Aorta (tissue), 5 donors: ENCODE measurements around the gene DOCK3. TPM values are rescaled to one million over a fixed set of nuclear protein-coding genes. Genes with fewer than 3 reads are reported as not detected.

ENCODE experiments used
- ATAC-seq: fragments of 200-7000 bp; cut with Tn5 transposase; one replicate; pipeline ENCODE4 v1.9.1; 2022; ENCODE audit warnings: moderate library complexity; ENCODE audit not compliant: low FRiP score
- DNase-seq, 2 donors: peaks; one replicate each; pipeline ENCODE4 v3.0.0-alpha.2; 2020
- H3K27ac ChIP-seq, 2 donors: one replicate each; pipeline ENCODE4 v1.5.1; 2013; ENCODE audit warnings: low read length in 2 of 2, mild to moderate bottlenecking in 2 of 2, moderate library complexity in 2 of 2, control low read depth in 1 of 2, inconsistent platforms in 1 of 2, low read depth in 1 of 2
- H3K27me3 ChIP-seq, 2 donors: one replicate each; pipeline ENCODE4 v1.6.1; 2013; ENCODE audit warnings: control low read depth in 1 of 2, low read length in 1 of 2, mild to moderate bottlenecking in 1 of 2, moderate library complexity in 1 of 2; ENCODE audit not compliant: insufficient read depth in 2 of 2, control insufficient read depth in 1 of 2
- H3K36me3 ChIP-seq, 2 donors: one replicate each; pipeline ENCODE4 v1.6.1; 2013; ENCODE audit warnings: control low read depth in 1 of 2, low read length in 1 of 2, mild to moderate bottlenecking in 1 of 2; ENCODE audit not compliant: insufficient read depth in 2 of 2, control insufficient read depth in 1 of 2
- H3K4me1 ChIP-seq, 2 donors: one replicate each; pipeline ENCODE4 v1.6.1; 2013; ENCODE audit warnings: low read length in 2 of 2, control low read depth in 1 of 2, mild to moderate bottlenecking in 1 of 2, moderate library complexity in 1 of 2; ENCODE audit not compliant: insufficient read depth in 2 of 2, control insufficient read depth in 1 of 2
- H3K4me3 ChIP-seq, 2 donors: one replicate each; pipeline ENCODE4 v1.5.1; 2013; ENCODE audit warnings: low read length in 2 of 2, control low read depth in 1 of 2, mild to moderate bottlenecking in 1 of 2
- H3K9me3 ChIP-seq: one replicate; pipeline ENCODE4 v1.6.1; 2013; ENCODE audit warnings: mild to moderate bottlenecking, low read length; ENCODE audit not compliant: control insufficient read depth
- WGBS, 2 donors: extraction: QIAGEN DNeasy Blood & Tissue Kit; methylation state at CpG; one replicate each; pipeline ENCODE4 v1.1.7; 2013; 5-methylcytosine and 5-hydroxymethylcytosine counted together
- intact Hi-C, 2 donors: fragments of 100-400 bp; cut with DNase I; formaldehyde crosslinking; loops; one replicate each; pipeline versions ENCODE4 v1.14.2 to v1.15.0; 2022
- polyA plus RNA-seq, 2 donors: library from polyadenylated mRNA; stranded (reverse); fragments of 200-250 nt; gene quantifications; one replicate each; pipeline ENCODE4 v1.2.3, GENCODE V29; 2013
- total RNA-seq, 2 donors: library from RNA; stranded (reverse); fragmentation: NEBNext Ultra II Directional; extraction: Animal tissue kit (Norgen Biotek cat#: 25700); gene quantifications; one replicate each; pipeline ENCODE4 v1.2.1, GENCODE V29; 2021
- donor health status: healthy with polysubstance abuse.
- donor health status: Bipolar disorder and iron deficiency.
- donor health status: DM: no; HTN: no; CAD: no.
- donor health status: DM: no; HTN: no; CAD: no.
- donor health status: DM: yes; HTN: yes; CAD: no.

The DOCK3 gene
- total and polyA plus RNA-seq, 4 donors = 0.31 to 0.97 (median 0.55) TPM

- DNase-seq (peak; percentile 99), ATAC-seq (peak; percentile 98)
- Histone ChIP-seq H3K27me3 (no peaks in the 10 kb centered on the region), H3K36me3 (peaks cover 1 to 4% of the 10 kb centered on the region in 2 donors), H3K27ac (peak within 1 kb of the TSS; percentile 43 to 85), H3K4me1 (peaks cover 0 to 2% of the 10 kb centered on the region in 2 donors), H3K4me3 (peak within 1 kb of the TSS; percentile 75 to 96), H3K9me3 (no peaks in the 10 kb centered on the region)
- intact Hi-C loops = loop anchor here (2.0 to 10.0 kb wide), 5 partner anchors 42 to 1036 kb away; partner anchors contain the start of genes CYB561D2 (in 1 of the 2), NPRL2 (in 1 of the 2), TEX264 (in 1 of the 2) and TMEM115 (in 1 of the 2)
- WGBS, 2 donors = 0% methylated on average over 63 to 83 of the region's 83 CpGs
Measured at GRCh38 chr3:51391075-51391565, 716.4 kb downstream of the DOCK3 start, which contains the start of gene RBM15B. TSS of gene RBM15B (plus strand) at chr3:51391285. CDS start at chr3:51391400, 115 bp downstream.

GRCh38 chr3:51391566-51392354 is 717.0 kb downstream of the DOCK3 start:
- Histone ChIP-seq H3K27me3 (no peaks in the 10 kb centered on the region), H3K4me1 (peaks cover 0 to 2% of the 10 kb centered on the region in 2 donors), H3K36me3 (peaks cover 3 to 4% of the 10 kb centered on the region in 2 donors), H3K9me3 (no peaks in the 10 kb centered on the region), H3K4me3 (peak overlapping the region; percentile 75 to 96), H3K27ac (peak overlapping the region; percentile 6 to 85)
- intact Hi-C loops = loop anchor here (2.0 to 10.0 kb wide), 5 partner anchors 41 to 1037 kb away; partner anchors contain the start of genes CYB561D2 (in 1 of the 2), NPRL2 (in 1 of the 2), TEX264 (in 1 of the 2) and TMEM115 (in 1 of the 2)
- 7 to 8% methylated on average over 64 to 115 of the region's 115 CpGs for WGBS, 2 donors
- ATAC-seq = no peak
- peak; percentile 58 to 85 for DNase-seq

GRCh38 chr3:51392355-51393133 is 717.8 kb downstream of the DOCK3 start:
- peaks cover 3 to 4% of the 10 kb centered on the region in 2 donors for H3K36me3 ChIP-seq
- H3K4me1 ChIP-seq = peaks cover 0 to 2% of the 10 kb centered on the region in 2 donors
- intact Hi-C loops = loop anchor here (5.0 to 10.0 kb wide), 4 partner anchors 105 to 1038 kb away; partner anchors contain the start of genes CYB561D2 (in 1 of the 2), NPRL2 (in 1 of the 2), TEX264 (in 1 of the 2) and TMEM115 (in 1 of the 2)

GRCh38 chr3:51393134-51393495 is 718.4 kb downstream of the DOCK3 start:
- intact Hi-C loops = loop anchor here (5.0 to 10.0 kb wide), 4 partner anchors 104 to 1038 kb away; partner anchors contain the start of genes CYB561D2 (in 1 of the 2), NPRL2 (in 1 of the 2), TEX264 (in 1 of the 2) and TMEM115 (in 1 of the 2)
- no peak overlapping the region for H3K4me3 ChIP-seq
- H3K9me3 ChIP-seq = no peaks in the 10 kb centered on the region
- DNase-seq = peak in 1 of 2 donors; percentile 63
- peaks cover 3 to 4% of the 10 kb centered on the region in 2 donors for H3K36me3 ChIP-seq
- ATAC-seq = no peak
- no peaks in the 10 kb centered on the region for H3K27me3 ChIP-seq
- H3K27ac ChIP-seq = no peak overlapping the region
- WGBS, 2 donors = 95 to 97% methylated on average over 17 of the region's 17 CpGs
- no peaks in the 10 kb centered on the region for H3K4me1 ChIP-seq

More at GRCh38 chr3:51392355-51393133, 717.8 kb downstream of the DOCK3 start:
- ATAC-seq = no peak
- Histone ChIP-seq H3K27me3 (no peaks in the 10 kb centered on the region), H3K4me3 (peak overlapping the region in 1 of 2 donors; percentile 75), H3K27ac (peak overlapping the region in 1 of 2 donors; percentile 6), H3K9me3 (no peaks in the 10 kb centered on the region)
- WGBS, 2 donors = 91 to 94% methylated on average over 42 of the region's 42 CpGs
- peak in 1 of 2 donors; percentile 78 for DNase-seq

GRCh38 chr3:51393564-51393963 is 718.8 kb downstream of the DOCK3 start:
- H3K4me3 ChIP-seq = no peak overlapping the region
- no peak for ATAC-seq
- DNase-seq = peak in 1 of 2 donors; percentile 75
- intact Hi-C loops = loop anchor here (5.0 to 10.0 kb wide), 4 partner anchors 104 to 1039 kb away; partner anchors contain the start of genes CYB561D2 (in 1 of the 2), NPRL2 (in 1 of the 2), TEX264 (in 1 of the 2) and TMEM115 (in 1 of the 2)
- H3K9me3 ChIP-seq = no peaks in the 10 kb centered on the region
- 91 to 95% methylated on average over 11 to 14 of the region's 14 CpGs for WGBS, 2 donors
- H3K4me1 ChIP-seq = no peaks in the 10 kb centered on the region
- no peaks in the 10 kb centered on the region for H3K27me3 ChIP-seq
- H3K27ac ChIP-seq = no peak overlapping the region
- peaks cover 3% of the 10 kb centered on the region in 2 donors for H3K36me3 ChIP-seq

- Histone ChIP-seq H3K4me1 (no peaks in the 10 kb centered on the region), H3K4me3 (no peak overlapping the region), H3K27me3 (no peaks in the 10 kb centered on the region), H3K9me3 (no peaks in the 10 kb centered on the region), H3K36me3 (peaks cover 2 to 3% of the 10 kb centered on the region in 2 donors), H3K27ac (no peak overlapping the region)
- ATAC-seq (no peak), DNase-seq (peak in 1 of 2 donors; percentile 22)
- intact Hi-C loops = loop anchor here (5.0 to 10.0 kb wide), 4 partner anchors 103 to 1040 kb away; partner anchors contain the start of genes CYB561D2 (in 1 of the 2), NPRL2 (in 1 of the 2), TEX264 (in 1 of the 2) and TMEM115 (in 1 of the 2)
- 81 to 84% methylated on average over 5 of the region's 5 CpGs for WGBS, 2 donors
Measured at GRCh38 chr3:51394541-51394940, 719.8 kb downstream of the DOCK3 start.

- no peaks in the 10 kb centered on the region for H3K4me1 ChIP-seq
- H3K4me3 ChIP-seq = no peak overlapping the region
- ATAC-seq = no peak
- 71 to 73% methylated on average over 12 of the region's 12 CpGs for WGBS, 2 donors
- DNase-seq = peak in 1 of 2 donors; percentile 33
- intact Hi-C loops = loop anchor here (10.0 kb wide), 3 partner anchors 269 to 1041 kb away; partner anchors contain the start of genes CYB561D2 (in 1 of the 2), NPRL2 (in 1 of the 2), TEX264 (in 1 of the 2) and TMEM115 (in 1 of the 2)
- H3K27ac ChIP-seq = no peak overlapping the region
- H3K27me3 ChIP-seq = no peaks in the 10 kb centered on the region
- peaks cover 2 to 3% of the 10 kb centered on the region in 2 donors for H3K36me3 ChIP-seq
- H3K9me3 ChIP-seq = no peaks in the 10 kb centered on the region
Measured at GRCh38 chr3:51395493-51396213, 720.9 kb downstream of the DOCK3 start.
